ENCODE measurements around the gene ID3.

The ID3 gene

DNA sequence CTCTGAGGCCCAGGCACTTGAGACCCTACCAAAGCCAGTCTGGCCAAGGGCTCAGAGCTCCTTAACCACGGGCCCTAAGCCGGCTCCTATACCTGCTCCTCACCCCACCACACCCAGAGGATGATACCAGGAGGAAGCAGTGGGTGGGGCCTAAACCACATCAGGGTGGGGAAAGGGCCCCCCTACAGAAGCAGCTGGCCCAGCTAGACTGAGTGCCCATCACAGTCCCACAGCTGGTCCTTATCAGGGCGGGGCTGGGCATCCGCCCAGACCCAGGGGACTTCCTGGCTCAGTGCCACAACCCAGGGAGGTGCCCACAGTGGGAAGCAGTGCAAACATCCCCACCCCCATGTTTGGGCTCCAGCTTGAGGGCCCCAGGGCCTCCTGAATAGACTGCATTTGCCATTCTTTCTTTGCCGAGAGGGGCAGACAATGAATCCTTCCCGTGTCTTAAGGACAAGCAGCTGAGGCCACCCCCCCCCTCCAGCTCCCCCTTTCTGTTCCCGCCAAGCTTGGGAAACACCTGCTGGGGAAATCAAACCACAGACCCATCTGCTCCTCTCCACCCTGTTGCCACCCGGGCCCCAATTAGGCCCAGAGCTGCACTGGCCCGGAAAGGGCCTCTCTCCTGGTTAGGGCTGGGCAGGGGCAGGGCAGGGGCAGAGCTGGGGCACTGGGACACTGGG, 34.4 kb downstream of the ID3 start:
- no peak for DNase-seq

DNA sequence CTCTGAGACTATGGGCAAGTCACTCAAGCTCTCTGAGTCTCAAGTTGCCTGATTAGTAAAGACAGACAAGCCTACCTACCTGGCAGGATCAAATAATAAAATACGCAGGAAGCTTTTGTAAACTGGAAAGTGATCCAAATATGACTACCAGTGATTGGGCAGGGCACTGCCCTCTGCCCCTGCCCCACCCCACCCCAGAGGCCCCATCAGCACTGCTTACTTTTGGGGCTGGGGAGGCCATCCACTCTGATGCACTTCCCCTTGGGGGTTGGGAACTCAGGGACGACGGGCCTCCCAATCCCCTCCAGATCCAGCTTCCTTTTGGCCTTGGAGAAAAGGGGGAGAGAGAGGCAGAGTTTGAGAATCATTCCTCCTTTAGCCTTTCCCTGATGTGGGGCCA, 35.1 kb downstream of the ID3 start:
- no peak for DNase-seq

DNA sequence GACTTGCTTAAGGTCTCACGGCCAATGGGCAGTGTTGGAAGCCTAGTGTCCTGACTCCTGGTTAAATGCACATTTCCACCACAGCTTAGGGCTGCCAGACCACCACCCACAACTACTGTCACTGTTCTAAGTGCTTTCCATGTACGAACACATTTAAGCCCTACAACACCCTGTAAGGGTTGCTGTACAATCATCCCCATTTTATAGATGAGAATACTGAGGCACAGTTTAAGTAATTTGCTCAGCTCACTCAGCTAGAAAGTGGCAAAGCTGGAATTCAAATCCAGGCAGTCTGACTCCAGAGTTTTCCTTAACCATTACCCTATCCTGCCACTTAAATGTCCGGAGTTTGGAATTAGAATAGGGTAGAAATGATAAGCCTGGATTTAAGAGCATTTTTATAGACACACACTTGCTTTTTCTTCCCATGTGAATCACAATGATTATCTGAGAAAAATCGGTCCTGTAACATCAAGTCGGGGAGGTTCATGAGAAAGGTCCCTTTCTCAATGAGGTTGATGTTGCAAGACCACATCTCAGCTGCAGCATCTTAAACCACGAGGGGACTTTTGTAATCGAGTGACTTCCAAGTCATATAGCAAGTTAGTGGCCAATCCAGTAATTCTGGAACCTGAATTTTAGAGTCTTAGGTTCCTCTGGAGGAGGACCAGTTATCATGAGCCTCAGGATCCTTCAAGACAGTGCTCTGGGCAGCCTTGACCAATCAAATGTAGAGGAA, 36.9 kb downstream of the ID3 start:
- DNase-seq = no peak

DNA sequence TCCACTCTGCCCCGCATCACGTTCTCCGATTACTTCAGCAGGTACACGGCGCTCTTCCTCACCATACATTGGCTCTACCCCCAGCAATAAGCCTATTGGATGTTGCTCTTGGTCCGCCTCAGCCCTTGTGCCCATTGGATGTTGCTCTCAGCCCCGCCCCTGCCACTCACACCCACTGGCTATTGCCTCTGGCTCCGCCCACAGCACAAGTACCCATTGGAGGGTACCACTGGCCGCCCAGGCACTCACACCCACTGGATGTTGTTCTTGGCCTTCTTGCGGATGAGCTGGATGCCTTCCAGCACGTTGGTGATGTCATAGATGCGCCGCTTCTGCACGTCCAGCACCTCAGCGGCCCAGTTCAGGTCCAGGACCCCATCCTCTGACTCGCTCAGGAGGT, 37.7 kb downstream of the ID3 start:
- no peak for DNase-seq

DNA sequence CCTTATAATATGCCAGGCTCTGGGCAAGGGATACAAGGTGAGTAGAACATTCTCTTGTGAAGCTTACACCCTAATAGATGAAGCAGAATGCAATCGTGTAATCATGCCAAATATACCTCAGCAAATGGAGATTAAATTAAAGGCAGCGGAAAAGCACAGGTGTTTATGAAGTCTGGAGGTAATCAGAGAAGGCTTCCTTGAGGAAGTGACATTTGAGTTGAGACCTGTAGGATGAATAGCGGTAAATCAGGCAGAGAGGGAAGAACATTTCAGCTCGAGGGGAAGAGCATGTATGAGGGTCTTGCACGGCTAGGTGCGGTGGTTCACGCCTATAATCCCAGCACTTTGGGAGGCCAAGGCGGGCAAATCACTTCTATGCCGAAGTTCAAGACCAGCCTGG, 41.7 kb downstream of the ID3 start:
- no peak for DNase-seq

DNA sequence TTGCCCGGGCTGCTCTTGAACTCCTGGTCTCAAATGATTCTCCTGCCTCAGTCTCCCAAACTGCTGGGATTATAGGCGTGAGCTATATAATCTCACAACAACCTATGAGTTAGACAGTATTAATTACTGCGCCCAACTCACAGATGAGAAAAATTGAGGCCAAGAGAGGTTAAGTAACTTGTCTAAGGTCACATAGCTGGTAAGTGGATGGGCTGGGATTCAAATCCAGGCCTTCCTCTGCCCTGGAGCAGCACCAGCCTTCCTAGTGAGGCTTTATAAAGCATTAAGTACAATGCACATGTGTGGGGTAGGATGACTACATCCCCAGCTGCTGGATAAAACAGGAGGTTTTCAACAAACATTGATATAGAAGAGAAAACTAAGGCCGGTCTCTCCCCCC, 43.4 kb downstream of the ID3 start:
- no peak for DNase-seq

DNA sequence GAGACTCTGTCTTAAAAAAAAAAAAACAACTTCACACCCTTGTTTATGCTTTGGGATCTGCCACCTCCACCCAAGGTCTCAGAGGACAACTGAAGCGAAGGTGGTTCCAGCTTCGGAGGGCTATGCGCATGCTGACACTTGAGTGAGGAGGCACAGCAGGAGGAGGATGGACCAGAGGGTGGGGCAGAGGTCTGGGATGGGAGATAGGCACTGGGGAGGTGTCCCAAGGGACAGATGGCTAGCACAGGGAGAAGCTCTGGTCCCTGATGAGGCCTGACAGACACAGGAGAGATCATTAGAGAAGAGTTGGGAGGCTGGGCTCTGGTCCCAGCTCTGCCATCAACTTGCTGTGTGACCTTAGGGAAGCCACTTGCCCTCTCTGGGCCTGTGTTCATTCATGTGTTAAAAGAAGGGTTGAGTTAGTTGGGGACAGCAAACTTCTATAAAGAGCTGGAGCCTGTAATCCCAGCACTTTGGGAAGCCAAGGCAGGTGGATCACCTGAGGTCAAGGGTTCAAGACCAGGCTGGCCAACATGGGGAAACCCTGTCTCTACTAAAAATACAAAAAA, 45.1 kb downstream of the ID3 start:
- no peak for DNase-seq

DNA sequence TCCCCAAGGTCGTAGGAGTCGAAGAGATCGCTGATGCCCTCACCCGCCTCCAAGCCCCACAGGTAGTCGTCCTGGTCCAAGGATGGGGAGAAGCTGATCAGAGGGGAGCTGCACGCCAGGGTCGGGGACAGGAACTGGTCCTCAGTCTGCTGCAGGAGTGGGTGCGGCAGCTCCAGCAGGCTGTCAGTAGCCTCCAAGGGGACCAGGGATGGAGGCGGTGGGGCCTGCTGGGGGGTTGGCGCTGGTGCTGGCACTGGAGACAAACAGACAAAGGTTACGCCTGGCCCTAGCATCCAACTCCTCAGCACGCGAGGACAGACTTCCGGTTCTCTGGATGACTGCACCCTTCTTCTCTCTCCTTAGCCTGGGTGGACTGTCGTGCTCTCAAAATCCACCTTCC, 49.4 kb downstream of the ID3 start:
- no peak for DNase-seq

Measured in cerebellar nuclear complex (tissue), 1 donor.